ENCODE results near the gene ROBO4.

The ROBO4 gene

GRCh38 chr11:124878759-124879492, 18.7 kb downstream of the ROBO4 start:
- TF ChIP-seq EZH2phosphoT487 (IDR thresholded peaks at IDR 0.05; ENCODE audit: borderline replicate concordance, low read length) (no peak), CTCF (IDR thresholded peaks at IDR 0.05; ENCODE audit: low read depth, low read length, poor library complexity, severe bottlenecking) (no peak)
- Histone ChIP-seq H3K27ac (ENCODE audit: low read depth, low read length) (no peak overlapping the region), H3K4me3 (ENCODE audit: low read length) (no peak overlapping the region)

GRCh38 chr11:124877910-124878758, 19.5 kb downstream of the ROBO4 start:
- Histone ChIP-seq H4K20me1 (ENCODE audit: control insufficient read depth, insufficient read depth, low read depth, low read length) (no peaks in the 10 kb centered on the region), H3F3A (ENCODE audit: control insufficient read depth, insufficient read depth) (no peaks in the 10 kb centered on the region), H3K36me3 (ENCODE audit: control insufficient read depth, low read length) (no peaks in the 10 kb centered on the region), H3K4me3 (ENCODE audit: low read length) (no peak overlapping the region), H3K4me2 (ENCODE audit: low read length) (no peak overlapping the region), H3K9me3 (ENCODE audit: control insufficient read depth, insufficient read depth, low read length) (no peaks in the 10 kb centered on the region), H3K9me2 (replicated peaks; ENCODE audit: control insufficient read depth, low read length) (no peaks in the 10 kb centered on the region), H3K4me1 (ENCODE audit: control insufficient read depth, low read length) (peaks cover 15% of the 10 kb centered on the region), H3K79me2 (ENCODE audit: control insufficient read depth, low read length) (no peaks in the 10 kb centered on the region), H3K27ac (ENCODE audit: low read depth, low read length) (no peak overlapping the region), H3K27me3 (ENCODE audit: control insufficient read depth, low read length) (peaks cover 21% of the 10 kb centered on the region)
- TF ChIP-seq EZH2phosphoT487 (IDR thresholded peaks at IDR 0.05; ENCODE audit: borderline replicate concordance, low read length) (no peak), CTCF (IDR thresholded peaks at IDR 0.05; ENCODE audit: low read depth, low read length, poor library complexity, severe bottlenecking) (no peak)

More at GRCh38 chr11:124878759-124879492, 18.7 kb downstream of the ROBO4 start:
- no peaks in the 10 kb centered on the region for H3K36me3 ChIP-seq (ENCODE audit: control insufficient read depth, low read length)
- H3K79me2 ChIP-seq (ENCODE audit: control insufficient read depth, low read length) = no peaks in the 10 kb centered on the region
- no peak overlapping the region for H3K4me2 ChIP-seq (ENCODE audit: low read length)
- peaks cover 19% of the 10 kb centered on the region for H3K27me3 ChIP-seq (ENCODE audit: control insufficient read depth, low read length)
- no peaks in the 10 kb centered on the region for H3F3A ChIP-seq (ENCODE audit: control insufficient read depth, insufficient read depth)
- H4K20me1 ChIP-seq (ENCODE audit: control insufficient read depth, insufficient read depth, low read depth, low read length) = no peaks in the 10 kb centered on the region
- H3K9me2 ChIP-seq (replicated peaks; ENCODE audit: control insufficient read depth, low read length) = no peaks in the 10 kb centered on the region
- H3K9me3 ChIP-seq (ENCODE audit: control insufficient read depth, insufficient read depth, low read length) = no peaks in the 10 kb centered on the region
- peaks cover 15% of the 10 kb centered on the region for H3K4me1 ChIP-seq (ENCODE audit: control insufficient read depth, low read length)

- Histone ChIP-seq H3K4me1 (ENCODE audit: control insufficient read depth, low read length) (peaks cover 9% of the 10 kb centered on the region), H3K4me3 (ENCODE audit: low read length) (peak overlapping the region; percentile 74; the same call in 1 of the 2 replicates), H3K27me3 (ENCODE audit: control insufficient read depth, low read length) (peaks cover 21% of the 10 kb centered on the region), H3K9me3 (ENCODE audit: control insufficient read depth, insufficient read depth, low read length) (no peaks in the 10 kb centered on the region), H4K20me1 (ENCODE audit: control insufficient read depth, insufficient read depth, low read depth, low read length) (no peaks in the 10 kb centered on the region), H3K4me2 (ENCODE audit: low read length) (peak overlapping the region; percentile 81; the same call in 1 of the 2 replicates), H3K27ac (ENCODE audit: low read depth, low read length) (no peak overlapping the region), H3K79me2 (ENCODE audit: control insufficient read depth, low read length) (no peaks in the 10 kb centered on the region), H3K9me2 (replicated peaks; ENCODE audit: control insufficient read depth, low read length) (no peaks in the 10 kb centered on the region), H3F3A (ENCODE audit: control insufficient read depth, insufficient read depth) (no peaks in the 10 kb centered on the region), H3K36me3 (ENCODE audit: control insufficient read depth, low read length) (no peaks in the 10 kb centered on the region)
- no peak for TF ChIP-seq EZH2phosphoT487 (IDR thresholded peaks at IDR 0.05; ENCODE audit: borderline replicate concordance, low read length)
- TF ChIP-seq CTCF (IDR thresholded peaks at IDR 0.05; ENCODE audit: low read depth, low read length, poor library complexity, severe bottlenecking) = no peak
Observed at GRCh38 chr11:124877631-124877909, 20.1 kb downstream of the ROBO4 start.
